Lower lobe of right lung (tissue), 2 donors: ENCODE results near the gene METRN. TPM values are rescaled to one million over a fixed set of nuclear protein-coding genes. Genes with fewer than 3 reads are reported as not detected.

Source experiments
- ATAC-seq, 2 donors: fragments of 200-7000 bp; cut with Tn5 transposase; one replicate each; pipeline ENCODE4 v1.9.1; 2020 to 2022; ENCODE audit warnings: mild to moderate bottlenecking in 2 of 2, moderate library complexity in 2 of 2
- DNase-seq: peaks from one replicate; pipeline ENCODE4 v3.0.0-alpha.2; 2020
- H3K27ac ChIP-seq: fragments of 200-600 bp; one replicate; pipeline ENCODE4 v1.8.0; 2022
- H3K27me3 ChIP-seq: fragments of 200-600 bp; one replicate; pipeline ENCODE4 v1.8.0; 2022; ENCODE audit warnings: low read depth
- H3K36me3 ChIP-seq: fragments of 200-600 bp; one replicate; pipeline ENCODE4 v1.8.0; 2022; ENCODE audit warnings: mild to moderate bottlenecking
- H3K4me1 ChIP-seq: fragments of 200-600 bp; one replicate; pipeline ENCODE4 v1.8.0; 2022
- H3K4me3 ChIP-seq: fragments of 200-600 bp; one replicate; pipeline ENCODE4 v1.8.0; 2022; ENCODE audit warnings: mild to moderate bottlenecking
- H3K9me3 ChIP-seq: fragments of 200-600 bp; one replicate; pipeline ENCODE4 v1.8.0; 2022
- CTCF ChIP-seq: fragments of 200-600 bp; IDR thresholded peaks from one replicate; pipeline ENCODE4 v1.8.0; 2022; ENCODE audit warnings: antibody characterized with exemption, mild to moderate bottlenecking
- intact Hi-C: fragments of 100-400 bp; cut with DNase I; formaldehyde crosslinking; loops from one replicate; pipeline ENCODE4 v1.11.0; 2022
- total RNA-seq: library from RNA; stranded (reverse); fragmentation: NEBNext Ultra II Directional; extraction: Animal tissue kit (Norgen Biotek cat#: 25700); gene quantifications from one replicate; pipeline ENCODE4 v1.2.1, GENCODE V29; 2021
- donor health status: DM: no; HTN: yes; CAD: no; lungs with severe emphysema.

METRN gene
- total RNA-seq, 1 donor from 2014 or later = 35.9 TPM

GRCh38 chr16:682493-683395 is 32.2 kb upstream of the METRN start:
- no peak overlapping the region for H3K4me3 ChIP-seq
- H3K27me3 ChIP-seq = no peaks in the 10 kb centered on the region
- H3K4me1 ChIP-seq = peaks cover 55% of the 10 kb centered on the region
- no peak for ATAC-seq
- no peak overlapping the region for H3K27ac ChIP-seq
- peaks cover 36% of the 10 kb centered on the region for H3K36me3 ChIP-seq
- intact Hi-C loops = no loop called here
- no peak for DNase-seq
- no peak for TF ChIP-seq CTCF
- H3K9me3 ChIP-seq = no peaks in the 10 kb centered on the region

- H3K4me1 ChIP-seq = peaks cover 57% of the 10 kb centered on the region
- peak overlapping the region; percentile 89 for H3K27ac ChIP-seq
- intact Hi-C loops = no loop called here
- H3K27me3 ChIP-seq = no peaks in the 10 kb centered on the region
- DNase-seq = no peak
- TF ChIP-seq CTCF = no peak
- no peak for ATAC-seq
- H3K4me3 ChIP-seq = peak overlapping the region; percentile 83
- H3K9me3 ChIP-seq = no peaks in the 10 kb centered on the region
- peaks cover 36% of the 10 kb centered on the region for H3K36me3 ChIP-seq
These were observed 31.4 kb upstream of the METRN start for GRCh38 chr16:683396-684070.

GRCh38 chr16:684071-684794 is 30.7 kb upstream of the METRN start, which contains the start of gene JMJD8:
Gene JMJD8, minus strand, starts transcription at chr16:684334. Its CDS starts 15 bp downstream, at chr16:684319.
- Histone ChIP-seq H3K4me3 (peak within 1 kb of the TSS; percentile 83), H3K4me1 (peaks cover 58% of the 10 kb centered on the region), H3K27ac (peak within 1 kb of the TSS; percentile 89), H3K9me3 (no peaks in the 10 kb centered on the region), H3K27me3 (no peaks in the 10 kb centered on the region), H3K36me3 (peaks cover 36% of the 10 kb centered on the region)
- DNase-seq (peak; percentile 99), ATAC-seq (peak; percentile 82 to 83)
- intact Hi-C loops = no loop called here
- TF ChIP-seq CTCF = no peak

GRCh38 chr16:684961-685696 is 29.8 kb upstream of the METRN start:
- H3K27ac ChIP-seq = peak overlapping the region; percentile 89
- H3K4me3 ChIP-seq = peak overlapping the region; percentile 83
- peak; percentile 61 for DNase-seq
- intact Hi-C loops = no loop called here
- peaks cover 61% of the 10 kb centered on the region for H3K4me1 ChIP-seq
- H3K9me3 ChIP-seq = no peaks in the 10 kb centered on the region
- ATAC-seq = no peak
- no peak for TF ChIP-seq CTCF
- H3K27me3 ChIP-seq = no peaks in the 10 kb centered on the region
- H3K36me3 ChIP-seq = peaks cover 36% of the 10 kb centered on the region

GRCh38 chr16:685967-686366 is 29.0 kb upstream of the METRN start:
- H3K4me1 ChIP-seq = peaks cover 66% of the 10 kb centered on the region
- no peak overlapping the region for H3K27ac ChIP-seq
- no peaks in the 10 kb centered on the region for H3K9me3 ChIP-seq
- no peak for ATAC-seq
- H3K4me3 ChIP-seq = no peak overlapping the region
- peak; percentile 36 for TF ChIP-seq CTCF
- H3K36me3 ChIP-seq = peaks cover 36% of the 10 kb centered on the region
- intact Hi-C loops = no loop called here
- H3K27me3 ChIP-seq = no peaks in the 10 kb centered on the region
- peak; percentile 74 for DNase-seq
